ENCODE measurements around the gene TUFT1.

The TUFT1 gene

GRCh38 chr1:151504759-151505158, 35.4 kb upstream of the TUFT1 start:
- DNase-seq (ENCODE audit: low read depth), result no peak
- no peak overlapping the region for H3K4me3 ChIP-seq (replicated peaks; ENCODE audit: low read depth, low read length)
- TF ChIP-seq, protein P1, sequence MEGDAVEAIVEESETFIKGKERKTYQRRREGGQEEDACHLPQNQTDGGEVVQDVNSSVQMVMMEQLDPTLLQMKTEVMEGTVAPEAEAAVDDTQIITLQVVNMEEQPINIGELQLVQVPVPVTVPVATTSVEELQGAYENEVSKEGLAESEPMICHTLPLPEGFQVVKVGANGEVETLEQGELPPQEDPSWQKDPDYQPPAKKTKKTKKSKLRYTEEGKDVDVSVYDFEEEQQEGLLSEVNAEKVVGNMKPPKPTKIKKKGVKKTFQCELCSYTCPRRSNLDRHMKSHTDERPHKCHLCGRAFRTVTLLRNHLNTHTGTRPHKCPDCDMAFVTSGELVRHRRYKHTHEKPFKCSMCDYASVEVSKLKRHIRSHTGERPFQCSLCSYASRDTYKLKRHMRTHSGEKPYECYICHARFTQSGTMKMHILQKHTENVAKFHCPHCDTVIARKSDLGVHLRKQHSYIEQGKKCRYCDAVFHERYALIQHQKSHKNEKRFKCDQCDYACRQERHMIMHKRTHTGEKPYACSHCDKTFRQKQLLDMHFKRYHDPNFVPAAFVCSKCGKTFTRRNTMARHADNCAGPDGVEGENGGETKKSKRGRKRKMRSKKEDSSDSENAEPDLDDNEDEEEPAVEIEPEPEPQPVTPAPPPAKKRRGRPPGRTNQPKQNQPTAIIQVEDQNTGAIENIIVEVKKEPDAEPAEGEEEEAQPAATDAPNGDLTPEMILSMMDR (IDR thresholded peaks at IDR 0.05; ENCODE audit: low read length, missing control alignments), result no peak

DNA sequence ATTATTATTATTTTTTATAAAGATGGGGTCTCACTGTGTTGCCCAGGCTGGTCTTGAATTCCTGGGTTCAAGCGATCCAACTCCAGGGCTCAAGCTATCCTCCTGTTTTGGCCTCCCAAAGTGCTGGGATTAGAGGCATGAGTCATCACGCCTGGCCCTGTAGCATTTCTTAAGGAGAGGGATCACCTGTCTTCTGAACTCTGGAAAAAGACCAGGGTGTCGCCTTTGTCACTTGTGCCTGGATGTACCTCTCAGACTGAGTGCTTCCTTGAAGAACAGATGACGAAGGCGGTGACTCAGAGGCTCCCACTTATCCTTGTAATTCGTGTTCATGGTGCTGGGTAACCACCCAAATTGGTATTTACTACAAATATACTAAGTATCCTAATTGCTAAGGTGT, 31.3 kb upstream of the TUFT1 start:
- no peak overlapping the region for H3K4me3 ChIP-seq (replicated peaks; ENCODE audit: low read depth, low read length)
- no peak for DNase-seq (ENCODE audit: low read depth)
- TF ChIP-seq, protein P1 (IDR thresholded peaks at IDR 0.05; ENCODE audit: low read length, missing control alignments), result no peak

DNA sequence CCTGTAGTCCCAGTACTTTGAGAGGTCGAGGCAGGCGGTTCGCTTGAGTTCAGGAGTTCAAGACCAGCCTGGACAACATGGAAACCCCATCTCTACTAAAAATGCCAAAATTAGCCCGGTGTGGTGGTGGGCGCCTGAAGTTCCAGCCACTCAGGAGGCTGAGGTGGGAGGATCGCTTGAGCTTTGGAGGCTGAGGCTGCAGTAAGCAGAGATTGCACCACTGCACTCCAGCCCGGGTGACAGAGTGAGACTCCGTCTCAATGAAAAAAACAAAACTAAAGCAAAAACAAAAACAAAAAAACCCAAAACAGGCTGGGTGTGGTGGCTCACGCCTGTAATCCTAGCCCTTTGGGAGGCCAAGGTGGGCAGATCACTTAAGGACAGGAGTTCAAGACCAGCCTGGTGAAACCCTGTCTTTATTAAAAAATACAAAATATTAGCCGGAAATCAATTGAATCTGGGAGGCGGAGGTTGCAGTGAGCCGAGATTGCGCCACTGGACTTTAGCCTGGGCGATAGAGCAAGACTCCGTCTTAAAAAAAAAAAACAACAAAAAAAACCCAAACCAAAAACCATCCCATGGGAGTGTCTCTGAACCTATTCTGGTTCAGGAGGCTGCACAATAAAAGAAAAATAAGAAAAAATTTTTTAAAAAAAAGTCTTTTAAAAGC, 30.6 kb upstream of the TUFT1 start:
- no peak for DNase-seq (ENCODE audit: low read depth)
- TF ChIP-seq, protein P1 (IDR thresholded peaks at IDR 0.05; ENCODE audit: low read length, missing control alignments), result no peak

DNA sequence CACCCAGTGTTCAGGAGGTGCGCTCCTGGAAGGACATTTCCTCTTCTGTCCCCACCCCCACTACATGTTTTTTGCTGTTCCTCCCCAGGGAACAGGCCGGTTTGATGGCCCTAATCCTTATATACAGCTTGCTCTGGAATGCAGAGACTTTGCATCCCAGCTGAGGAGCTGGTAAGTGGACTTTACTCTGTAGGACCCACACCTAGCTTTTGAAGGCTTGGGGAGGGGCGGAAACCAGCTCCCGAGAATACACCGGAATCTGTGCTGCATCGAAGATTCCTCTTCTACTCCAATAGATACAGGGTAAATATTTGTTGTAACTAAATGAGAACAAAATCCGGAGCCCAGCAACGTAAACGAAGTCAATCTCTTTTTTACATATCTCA, 30.1 kb upstream of the TUFT1 start:
- no peak for DNase-seq (ENCODE audit: low read depth)
- H3K4me3 ChIP-seq (replicated peaks; ENCODE audit: low read depth, low read length), result no peak overlapping the region
- TF ChIP-seq, protein P1 (IDR thresholded peaks at IDR 0.05; ENCODE audit: low read length, missing control alignments), result no peak

More for the DNA sequence above, 30.6 kb upstream of the TUFT1 start:
- H3K4me3 ChIP-seq (replicated peaks; ENCODE audit: low read depth, low read length), result no peak overlapping the region

- TF ChIP-seq, protein P1 (IDR thresholded peaks at IDR 0.05; ENCODE audit: low read length, missing control alignments), result no peak
- peak overlapping the region; percentile 55 for H3K4me3 ChIP-seq (replicated peaks; ENCODE audit: low read depth, low read length)
- no peak for DNase-seq (ENCODE audit: low read depth)
Measured at GRCh38 chr1:151510614-151510956, 29.5 kb upstream of the TUFT1 start.

GRCh38 chr1:151510957-151511635, 29.0 kb upstream of the TUFT1 start, which contains the start of gene CGN:
TSS of gene CGN (plus strand) at chr1:151511387. CDS start at chr1:151518520, 7,133 bp downstream.
- peak within 1 kb of the TSS; percentile 55 for H3K4me3 ChIP-seq (replicated peaks; ENCODE audit: low read depth, low read length)
- TF ChIP-seq, protein P1 (IDR thresholded peaks at IDR 0.05; ENCODE audit: low read length, missing control alignments), result no peak
- DNase-seq (ENCODE audit: low read depth), result peak; percentile 74

All from fibroblast of pulmonary artery (primary cell).